ENCODE data around the gene PLAAT3. TPM values are rescaled to one million over a fixed set of nuclear protein-coding genes. Genes with fewer than 3 reads are reported as not detected.
"Not testable (repeated sequence)": the region's sequence is repeated elsewhere in the genome, so short reads cannot be mapped to it uniquely, and the experiment has no call there.

Gene PLAAT3
- total RNA-seq, 4 donors from 2014 or later: 58.0 to 76.5 (median 67.5) TPM

DNA sequence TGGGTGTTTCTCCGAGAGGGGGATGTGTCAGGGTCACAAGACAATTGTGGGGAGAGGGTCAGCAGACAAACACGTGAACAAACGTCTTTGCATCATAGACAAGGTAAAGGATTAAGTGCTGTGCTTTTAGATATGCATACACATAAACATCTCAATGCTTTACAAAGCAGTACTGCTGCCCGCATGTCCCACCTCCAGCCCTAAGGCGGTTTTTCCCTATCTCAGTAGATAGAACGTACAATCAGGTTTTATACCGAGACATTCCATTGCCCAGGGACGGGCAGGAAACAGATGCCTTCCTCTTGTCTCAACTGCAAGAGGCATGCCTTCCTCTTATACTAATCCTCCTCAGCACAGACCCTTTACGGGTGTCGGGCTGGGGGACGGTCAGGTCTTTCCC is 86.1 kb downstream of the PLAAT3 start:
- H3K27ac ChIP-seq: not testable (repeated sequence)

DNA sequence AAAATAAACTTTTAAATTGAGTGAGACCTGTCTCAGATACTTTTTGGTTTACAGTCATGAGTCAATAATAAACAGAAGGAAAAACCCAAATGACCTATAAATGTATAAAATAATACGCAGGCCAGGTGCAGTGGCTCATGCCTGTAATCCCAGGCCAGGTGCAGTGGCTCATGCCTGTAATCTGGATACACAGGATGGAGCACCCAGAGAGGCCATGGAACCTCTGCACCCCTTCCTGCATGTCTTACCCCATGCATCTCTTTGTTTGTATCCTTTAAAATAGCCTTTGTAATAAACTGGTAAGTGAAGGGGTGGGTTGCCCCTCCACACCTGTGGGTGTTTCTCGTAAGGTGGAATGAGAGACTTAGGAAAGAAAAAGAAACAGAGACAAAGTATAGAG is 86.6 kb downstream of the PLAAT3 start:
- ATAC-seq (no peak), DNase-seq (no peak)
- H3K27me3 ChIP-seq: no peaks in the 10 kb centered on the region
- H3K4me1 ChIP-seq: no peaks in the 10 kb centered on the region
- no peak overlapping the region for H3K4me3 ChIP-seq
- in situ Hi-C loops (cut with MboI; ENCODE audit: low sequenced_read_pairs in 4 of 4): no loop called here
- TF ChIP-seq, protein P1, sequence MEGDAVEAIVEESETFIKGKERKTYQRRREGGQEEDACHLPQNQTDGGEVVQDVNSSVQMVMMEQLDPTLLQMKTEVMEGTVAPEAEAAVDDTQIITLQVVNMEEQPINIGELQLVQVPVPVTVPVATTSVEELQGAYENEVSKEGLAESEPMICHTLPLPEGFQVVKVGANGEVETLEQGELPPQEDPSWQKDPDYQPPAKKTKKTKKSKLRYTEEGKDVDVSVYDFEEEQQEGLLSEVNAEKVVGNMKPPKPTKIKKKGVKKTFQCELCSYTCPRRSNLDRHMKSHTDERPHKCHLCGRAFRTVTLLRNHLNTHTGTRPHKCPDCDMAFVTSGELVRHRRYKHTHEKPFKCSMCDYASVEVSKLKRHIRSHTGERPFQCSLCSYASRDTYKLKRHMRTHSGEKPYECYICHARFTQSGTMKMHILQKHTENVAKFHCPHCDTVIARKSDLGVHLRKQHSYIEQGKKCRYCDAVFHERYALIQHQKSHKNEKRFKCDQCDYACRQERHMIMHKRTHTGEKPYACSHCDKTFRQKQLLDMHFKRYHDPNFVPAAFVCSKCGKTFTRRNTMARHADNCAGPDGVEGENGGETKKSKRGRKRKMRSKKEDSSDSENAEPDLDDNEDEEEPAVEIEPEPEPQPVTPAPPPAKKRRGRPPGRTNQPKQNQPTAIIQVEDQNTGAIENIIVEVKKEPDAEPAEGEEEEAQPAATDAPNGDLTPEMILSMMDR (IDR thresholded peaks at IDR 0.05 in 4 of 5, conservative IDR thresholded peaks at IDR 0.05 in 1 of 5): no peak
- no peak for TF ChIP-seq POLR2A (IDR thresholded peaks at IDR 0.05)
- H3K27ac ChIP-seq: no peak overlapping the region
- intact Hi-C loops (cut with DNase I; ENCODE audit: low total_unique reads): no loop called here
- no peaks in the 10 kb centered on the region for H3K36me3 ChIP-seq
- peaks cover 0 to 2% (median 0%) of the 10 kb centered on the region in 3 donors for H3K9me3 ChIP-seq

More for the DNA sequence above, 86.1 kb downstream of the PLAAT3 start:
- intact Hi-C loops (cut with DNase I; ENCODE audit: low total_unique reads); H3K4me1 ChIP-seq; H3K4me3 ChIP-seq; ATAC-seq; H3K9me3 ChIP-seq; DNase-seq; H3K27me3 ChIP-seq; in situ Hi-C loops (cut with MboI; ENCODE audit: low sequenced_read_pairs in 4 of 4); H3K36me3 ChIP-seq: not testable (repeated sequence)

Other genes with a start within 250 kb of the PLAAT3 start
- gene SLC22A9, start 244.6 kb downstream of the PLAAT3 start, total RNA-seq: under 1 TPM in 1 of 4 donors, not detected in 3; 0.09 TPM
- gene PLAAT5, start 123.3 kb downstream of the PLAAT3 start, total RNA-seq: under 1 TPM in 1 of 4 donors, not detected in 3; 0.18 TPM
- under 1 TPM in 2 of 4 donors, not detected in 2; 0.24 to 0.80 TPM for gene LGALS12, start 108.3 kb downstream of the PLAAT3 start, total RNA-seq
- gene PLAAT4, start 77.6 kb downstream of the PLAAT3 start, total RNA-seq: 10 to 100 TPM in 1 of 4 donors, 1 to 10 TPM in 3; 3.1 to 13.2 (median 5.8) TPM
- not detected for gene PLAAT2, start 51.1 kb downstream of the PLAAT3 start, total RNA-seq
- 10 to 100 TPM; 10.2 to 16.5 (median 12.4) TPM for gene ATL3, start 56.9 kb upstream of the PLAAT3 start, total RNA-seq
- 100 to 1,000 TPM in 1 of 4 donors, 10 to 100 TPM in 3; 45.5 to 112 (median 86.0) TPM for gene RTN3, start 67.1 kb upstream of the PLAAT3 start, total RNA-seq
- gene ZFTA, start 154.3 kb upstream of the PLAAT3 start, total RNA-seq: 10 to 100 TPM in 2 of 4 donors, 1 to 10 TPM in 2; 6.9 to 18.6 (median 11.8) TPM
- gene SPINDOC, start 199.0 kb upstream of the PLAAT3 start, total RNA-seq: 1 to 10 TPM; 2.7 to 6.3 (median 3.5) TPM
- 10 to 100 TPM; 17.8 to 37.2 (median 30.3) TPM for gene MARK2, start 224.7 kb upstream of the PLAAT3 start, total RNA-seq